ENCODE data around the gene GTF3C5. TPM values are rescaled to one million over a fixed set of nuclear protein-coding genes. Genes with fewer than 3 reads are reported as not detected.
"Not testable (repeated sequence)": the region's sequence is repeated elsewhere in the genome, so short reads cannot be mapped to it uniquely, and the experiment has no call there.

Gene GTF3C5
- total RNA-seq, 3 donors from 2014 or later (not counting 1 experiment from before 2014, with no cell fraction given): 52.6 to 69.2 (median 60.4) TPM

DNA sequence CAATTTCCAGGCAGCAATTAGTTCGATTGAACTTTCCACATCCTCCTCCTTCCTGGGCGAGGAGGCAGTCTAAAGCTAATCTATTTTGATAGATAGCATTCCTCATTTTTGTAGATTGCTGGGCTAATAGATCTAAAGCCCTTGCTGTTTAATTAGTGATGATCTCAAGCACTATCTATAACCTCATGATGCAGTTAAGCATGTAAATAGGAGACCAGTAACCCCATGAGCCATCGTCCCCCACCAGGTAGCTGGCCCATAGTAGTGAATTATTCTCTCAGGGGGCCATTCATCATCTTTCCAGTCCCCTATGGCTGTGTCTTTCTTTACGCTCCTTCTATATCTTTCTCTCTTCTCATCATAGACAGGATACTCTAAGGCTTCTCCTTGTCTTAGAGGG is 45.9 kb downstream of the GTF3C5 start:
- no peaks in the 10 kb centered on the region for H3K27me3 ChIP-seq (ENCODE audit: control insufficient read depth, insufficient read depth, low read length)

DNA sequence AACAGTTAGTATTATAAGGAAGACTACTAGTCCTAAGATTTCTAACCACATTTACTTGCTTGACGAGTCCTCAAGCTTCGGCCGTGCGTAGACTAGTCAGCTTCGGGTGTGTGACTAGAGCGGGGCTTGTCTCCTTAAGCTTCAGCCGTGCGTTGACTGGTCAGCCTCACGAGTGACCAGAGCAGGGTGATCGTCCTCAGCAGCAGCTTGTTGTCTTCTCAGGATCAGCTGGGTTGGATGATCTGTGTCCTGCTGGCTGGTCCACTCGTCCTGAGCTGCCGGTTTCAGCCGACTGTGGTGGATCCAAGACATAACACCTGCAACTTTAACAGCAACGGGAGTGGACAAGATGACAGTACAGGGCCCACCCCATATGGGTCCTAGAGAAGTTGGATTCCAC is 47.7 kb downstream of the GTF3C5 start:
- intact Hi-C loops (cut with micrococcal nuclease): no loop called here
- 93% methylated on average over 14 of the region's 14 CpGs for WGBS (ENCODE audit: insufficient coverage)

More for the DNA sequence above, 45.9 kb downstream of the GTF3C5 start:
- ATAC-seq (no peak), DNase-seq (no peak)
- TF ChIP-seq, protein P1, sequence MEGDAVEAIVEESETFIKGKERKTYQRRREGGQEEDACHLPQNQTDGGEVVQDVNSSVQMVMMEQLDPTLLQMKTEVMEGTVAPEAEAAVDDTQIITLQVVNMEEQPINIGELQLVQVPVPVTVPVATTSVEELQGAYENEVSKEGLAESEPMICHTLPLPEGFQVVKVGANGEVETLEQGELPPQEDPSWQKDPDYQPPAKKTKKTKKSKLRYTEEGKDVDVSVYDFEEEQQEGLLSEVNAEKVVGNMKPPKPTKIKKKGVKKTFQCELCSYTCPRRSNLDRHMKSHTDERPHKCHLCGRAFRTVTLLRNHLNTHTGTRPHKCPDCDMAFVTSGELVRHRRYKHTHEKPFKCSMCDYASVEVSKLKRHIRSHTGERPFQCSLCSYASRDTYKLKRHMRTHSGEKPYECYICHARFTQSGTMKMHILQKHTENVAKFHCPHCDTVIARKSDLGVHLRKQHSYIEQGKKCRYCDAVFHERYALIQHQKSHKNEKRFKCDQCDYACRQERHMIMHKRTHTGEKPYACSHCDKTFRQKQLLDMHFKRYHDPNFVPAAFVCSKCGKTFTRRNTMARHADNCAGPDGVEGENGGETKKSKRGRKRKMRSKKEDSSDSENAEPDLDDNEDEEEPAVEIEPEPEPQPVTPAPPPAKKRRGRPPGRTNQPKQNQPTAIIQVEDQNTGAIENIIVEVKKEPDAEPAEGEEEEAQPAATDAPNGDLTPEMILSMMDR (IDR thresholded peaks at IDR 0.05): no peak
- Histone ChIP-seq H3K4me3 (ENCODE audit: low read length) (no peak overlapping the region), H3K36me3 (ENCODE audit: control insufficient read depth, insufficient read depth, low read length) (no peaks in the 10 kb centered on the region), H3K9me3 (ENCODE audit: control insufficient read depth, insufficient read depth, low read length) (no peaks in the 10 kb centered on the region), H3K4me1 (ENCODE audit: control insufficient read depth, insufficient read depth, low read length) (no peaks in the 10 kb centered on the region), H3K27ac (ENCODE audit: low read length) (no peak overlapping the region)
- intact Hi-C loops (cut with micrococcal nuclease): no loop called here
- Mint-ChIP-seq H3K27ac (no peak overlapping the region), H3K4me3 (no peak overlapping the region), H3K9me3 (no peaks in the 10 kb centered on the region), H3K36me3 (no peaks in the 10 kb centered on the region), H3K27me3 (ENCODE audit: low read depth in 2 of 2) (peaks cover 0 to 8% of the 10 kb centered on the region in 2 donors), H3K4me1 (no peaks in the 10 kb centered on the region)
- WGBS (ENCODE audit: insufficient coverage): 93% methylated on average over 3 of the region's 4 CpGs

DNA sequence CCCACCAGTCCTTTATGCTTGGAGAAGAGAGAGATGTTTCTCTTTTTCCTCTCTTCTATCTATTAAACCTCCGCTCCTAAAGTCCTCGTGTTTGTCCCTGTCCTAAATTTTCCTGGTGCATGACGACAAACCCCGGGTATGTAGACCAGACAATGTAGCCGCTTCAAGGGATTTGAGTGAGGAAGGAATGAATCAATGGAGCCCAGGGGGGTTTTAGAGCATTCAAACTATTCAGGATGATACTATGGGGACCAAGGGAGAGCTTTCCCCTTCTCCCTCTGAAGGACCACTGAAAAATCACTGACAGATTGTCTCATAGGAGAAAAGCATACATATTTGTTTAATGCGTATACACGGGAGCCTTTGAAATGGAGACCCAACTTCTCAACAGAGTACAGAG is 49.4 kb downstream of the GTF3C5 start:
- Mint-ChIP-seq H3K27me3 (ENCODE audit: low read depth in 2 of 2) (peaks cover 0 to 8% of the 10 kb centered on the region in 2 donors), H3K4me3 (no peak overlapping the region), H3K4me1 (no peaks in the 10 kb centered on the region), H3K27ac (no peak overlapping the region), H3K36me3 (no peaks in the 10 kb centered on the region), H3K9me3 (no peaks in the 10 kb centered on the region)
- ATAC-seq (no peak), DNase-seq (no peak)
- H3K9me3 ChIP-seq (ENCODE audit: control insufficient read depth, insufficient read depth, low read length): no peaks in the 10 kb centered on the region
- no peak overlapping the region for H3K27ac ChIP-seq (ENCODE audit: low read length)
- TF ChIP-seq, protein P1 (IDR thresholded peaks at IDR 0.05): no peak
- no peak overlapping the region for H3K4me3 ChIP-seq (ENCODE audit: low read length)
- H3K27me3 ChIP-seq (ENCODE audit: control insufficient read depth, insufficient read depth, low read length): no peaks in the 10 kb centered on the region
- intact Hi-C loops (cut with micrococcal nuclease): no loop called here
- no peaks in the 10 kb centered on the region for H3K4me1 ChIP-seq (ENCODE audit: control insufficient read depth, insufficient read depth, low read length)
- 70% methylated on average over 6 of the region's 7 CpGs for WGBS (ENCODE audit: insufficient coverage)
- H3K36me3 ChIP-seq (ENCODE audit: control insufficient read depth, insufficient read depth, low read length): no peaks in the 10 kb centered on the region

More for the DNA sequence above, 47.7 kb downstream of the GTF3C5 start:
- no peak overlapping the region for H3K27ac ChIP-seq (ENCODE audit: low read length)
- TF ChIP-seq, protein P1 (IDR thresholded peaks at IDR 0.05): no peak
- no peaks in the 10 kb centered on the region for H3K27me3 ChIP-seq (ENCODE audit: control insufficient read depth, insufficient read depth, low read length)
- Mint-ChIP-seq H3K9me3 (no peaks in the 10 kb centered on the region), H3K27ac (no peak overlapping the region), H3K4me1 (no peaks in the 10 kb centered on the region), H3K36me3 (no peaks in the 10 kb centered on the region), H3K27me3 (ENCODE audit: low read depth in 2 of 2) (peaks cover 0 to 8% of the 10 kb centered on the region in 2 donors), H3K4me3 (no peak overlapping the region)
- no peak overlapping the region for H3K4me3 ChIP-seq (ENCODE audit: low read length)
- no peaks in the 10 kb centered on the region for H3K9me3 ChIP-seq (ENCODE audit: control insufficient read depth, insufficient read depth, low read length)
- no peaks in the 10 kb centered on the region for H3K4me1 ChIP-seq (ENCODE audit: control insufficient read depth, insufficient read depth, low read length)
- no peaks in the 10 kb centered on the region for H3K36me3 ChIP-seq (ENCODE audit: control insufficient read depth, insufficient read depth, low read length)
- no peak for DNase-seq
- no peak for ATAC-seq

DNA sequence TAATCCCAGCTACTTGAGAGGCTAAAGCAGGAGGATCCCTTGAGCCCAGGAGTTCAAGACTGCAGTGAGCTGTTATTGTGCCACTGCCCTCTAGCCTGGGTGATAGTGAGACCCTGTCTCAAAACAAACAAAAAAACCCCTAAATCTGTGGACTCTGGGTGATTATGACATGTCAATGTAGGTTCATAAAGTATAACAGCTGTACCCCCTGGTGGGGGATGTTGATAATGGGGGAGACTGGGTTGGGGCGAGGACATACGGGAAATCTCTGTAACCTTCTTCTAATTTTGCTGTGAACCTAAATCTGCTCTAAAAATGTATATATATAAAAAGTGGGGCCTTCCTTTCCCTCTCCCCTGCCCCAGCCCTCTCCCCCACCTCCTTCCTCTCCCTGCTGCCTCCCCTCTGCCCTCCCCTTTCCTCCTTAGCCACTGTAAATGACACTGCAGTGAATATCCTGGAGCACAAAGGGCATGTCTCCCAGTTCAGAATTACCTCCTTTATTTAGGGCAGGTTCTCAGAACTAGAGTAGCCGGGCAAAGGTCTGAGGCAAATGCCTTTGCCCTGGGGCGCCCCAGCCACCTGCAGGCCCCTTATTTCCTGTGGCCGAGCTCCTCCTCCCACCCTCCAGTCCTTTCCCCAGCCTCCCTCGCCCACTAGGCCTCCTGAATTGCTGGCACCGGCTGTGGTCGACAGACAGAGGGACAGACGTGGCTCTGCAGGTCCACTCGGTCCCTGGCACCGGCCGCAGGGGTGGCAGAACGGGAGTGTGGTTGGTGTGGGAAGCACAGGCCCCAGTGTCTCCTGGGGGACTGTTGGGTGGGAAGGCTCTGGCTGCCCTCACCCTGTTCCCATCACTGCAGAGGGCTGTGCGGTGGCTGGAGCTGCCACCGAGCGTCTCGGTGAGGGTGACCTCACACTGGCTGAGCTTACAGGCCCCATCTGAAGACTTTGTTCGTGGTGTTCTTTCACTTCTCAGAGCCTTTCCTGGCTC is 50.3 kb downstream of the GTF3C5 start:
- H3K36me3 ChIP-seq (ENCODE audit: control insufficient read depth, insufficient read depth, low read length); DNase-seq; H3K27me3 Mint-ChIP-seq (ENCODE audit: low read depth in 2 of 2); H3K4me3 Mint-ChIP-seq; H3K4me3 ChIP-seq (ENCODE audit: low read length); intact Hi-C loops (cut with micrococcal nuclease); H3K27ac Mint-ChIP-seq; H3K36me3 Mint-ChIP-seq; H3K4me1 ChIP-seq (ENCODE audit: control insufficient read depth, insufficient read depth, low read length); ATAC-seq; H3K9me3 Mint-ChIP-seq; H3K27me3 ChIP-seq (ENCODE audit: control insufficient read depth, insufficient read depth, low read length); H3K27ac ChIP-seq (ENCODE audit: low read length); H3K9me3 ChIP-seq (ENCODE audit: control insufficient read depth, insufficient read depth, low read length); H3K4me1 Mint-ChIP-seq: not testable (repeated sequence)
- WGBS (ENCODE audit: insufficient coverage): 71% methylated on average over 6 of the region's 18 CpGs

DNA sequence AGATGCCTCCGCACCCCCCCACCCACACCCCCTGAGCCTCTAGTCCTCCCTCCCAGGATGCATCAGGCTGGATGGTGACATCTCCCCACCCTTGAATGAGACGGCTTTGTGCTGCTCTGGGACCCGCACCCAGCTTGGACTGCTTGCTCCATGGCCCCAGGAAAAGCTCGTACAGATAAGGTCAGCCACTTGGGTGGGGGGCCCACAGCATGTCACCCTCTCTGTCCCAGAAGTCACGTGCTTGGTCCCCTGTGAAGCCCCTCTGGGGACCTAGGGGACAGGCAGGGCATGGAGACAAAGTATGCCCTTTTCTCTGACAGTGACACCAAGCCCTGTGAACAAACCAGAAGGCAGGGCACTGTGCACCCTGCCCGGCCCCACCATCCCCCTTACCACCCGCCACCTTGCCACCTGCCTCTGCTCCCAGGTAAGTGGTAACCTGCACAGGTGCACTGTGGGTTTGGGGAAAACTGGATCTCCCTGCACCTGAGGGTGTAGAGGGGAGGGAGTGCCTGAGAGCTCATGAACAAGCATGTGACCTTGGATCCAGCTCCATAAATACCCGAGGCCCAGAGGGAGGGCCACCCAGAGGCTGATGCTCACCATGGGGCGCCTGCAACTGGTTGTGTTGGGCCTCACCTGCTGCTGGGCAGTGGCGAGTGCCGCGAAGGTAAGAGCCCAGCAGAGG is 51.3 kb downstream of the GTF3C5 start:
- H3K27ac ChIP-seq (ENCODE audit: low read length); H3K4me1 ChIP-seq (ENCODE audit: control insufficient read depth, insufficient read depth, low read length); H3K27ac Mint-ChIP-seq; intact Hi-C loops (cut with micrococcal nuclease); H3K4me3 Mint-ChIP-seq; H3K4me1 Mint-ChIP-seq; H3K36me3 Mint-ChIP-seq; H3K27me3 Mint-ChIP-seq (ENCODE audit: low read depth in 2 of 2); H3K9me3 Mint-ChIP-seq; H3K9me3 ChIP-seq (ENCODE audit: control insufficient read depth, insufficient read depth, low read length); DNase-seq; ATAC-seq; H3K27me3 ChIP-seq (ENCODE audit: control insufficient read depth, insufficient read depth, low read length); H3K4me3 ChIP-seq (ENCODE audit: low read length); H3K36me3 ChIP-seq (ENCODE audit: control insufficient read depth, insufficient read depth, low read length): not testable (repeated sequence)
- 92% methylated on average over 5 of the region's 12 CpGs for whole genome bisulfite sequencing (ENCODE audit: insufficient coverage)
